ENCODE measurements around the gene SLC1A1.
"Not testable (repeated sequence)": the region's sequence is repeated elsewhere in the genome, so short reads cannot be mapped to it uniquely, and the experiment has no call there.

SLC1A1 gene

GRCh38 chr9:4507306-4508130 is 17.2 kb downstream of the SLC1A1 start:
- no peak for DNase-seq

DNA sequence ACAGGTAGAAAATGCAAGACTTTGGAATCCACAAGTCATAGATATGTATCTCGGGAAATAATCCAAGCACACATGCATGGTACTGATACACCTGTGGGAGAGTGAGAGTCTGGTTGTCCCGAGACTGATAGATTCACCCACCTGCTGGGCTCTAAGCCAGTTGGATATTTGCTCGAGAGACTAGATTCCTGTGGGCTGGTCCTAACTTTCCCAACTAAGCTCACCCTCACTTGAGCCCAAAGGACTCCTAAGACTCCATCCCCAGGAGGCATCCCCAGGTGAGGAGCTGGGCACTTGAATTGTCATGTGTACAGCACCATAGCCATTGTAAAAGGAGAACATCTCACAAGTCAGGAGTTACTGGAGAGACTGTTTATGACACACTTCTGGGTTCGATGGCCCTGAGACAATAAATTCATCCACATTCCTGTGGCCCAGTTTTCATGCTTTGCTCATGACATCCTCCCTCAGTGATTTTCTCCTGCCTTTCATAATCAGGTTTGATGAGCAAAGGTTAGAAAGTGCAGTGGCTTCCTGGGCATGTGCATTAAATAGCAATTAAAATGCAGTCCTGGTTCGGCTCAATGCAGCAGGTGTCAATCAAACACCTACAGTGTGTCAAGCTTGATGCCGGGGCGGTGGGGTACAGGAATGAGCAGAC is 18.1 kb downstream of the SLC1A1 start:
- DNase-seq = no peak

DNA sequence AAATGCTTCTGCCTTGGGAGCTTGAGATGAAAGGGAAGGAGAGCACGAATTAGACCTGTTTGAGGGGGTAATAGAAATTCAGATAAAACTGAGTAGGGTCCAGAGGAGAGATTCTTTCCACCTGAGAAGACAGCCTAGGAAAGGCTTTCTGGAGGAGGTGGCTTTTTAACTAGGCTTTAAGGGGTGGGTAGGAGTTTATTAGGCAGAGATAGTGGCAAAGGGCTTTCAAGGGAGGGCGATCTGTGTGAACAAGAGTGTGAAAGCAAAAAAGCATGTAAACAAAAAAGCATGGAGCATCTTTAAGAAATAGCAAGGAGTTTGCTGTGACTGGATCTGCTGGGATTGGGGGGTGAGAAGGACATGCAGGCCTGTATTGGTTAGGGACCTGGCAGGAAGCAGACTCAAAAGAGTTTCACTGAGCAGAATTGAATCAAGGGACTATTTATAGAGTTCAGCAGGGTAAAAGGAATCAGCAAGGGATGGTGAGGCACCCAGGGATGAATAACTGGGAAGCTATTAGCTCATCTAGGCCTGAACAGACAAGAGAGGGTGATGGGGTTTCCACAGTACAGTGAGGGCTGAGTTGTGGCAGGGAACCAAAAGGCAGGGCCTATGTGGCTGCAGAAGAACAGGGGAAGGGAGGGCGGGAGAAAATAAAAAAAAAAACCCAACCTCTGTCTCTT is 18.8 kb downstream of the SLC1A1 start:
- no peak for DNase-seq

DNA sequence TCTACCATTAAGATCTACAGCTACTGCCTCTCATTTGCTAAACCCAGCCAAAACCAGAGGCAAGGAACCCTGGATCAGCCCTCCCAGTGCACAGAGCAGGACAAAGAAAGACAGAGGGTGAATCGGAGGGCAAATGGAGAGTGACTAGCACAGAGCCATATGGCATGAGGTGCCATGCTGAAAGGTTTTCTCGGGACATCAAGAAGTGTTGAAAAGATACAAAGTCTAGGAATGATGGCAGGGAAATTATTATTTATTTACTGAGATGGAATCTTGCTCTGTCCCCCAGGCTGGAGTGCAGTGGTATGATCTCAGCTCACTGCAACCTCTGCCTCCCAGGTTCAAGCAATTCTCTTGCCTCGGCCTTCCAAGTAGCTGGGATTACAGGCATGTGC is 19.3 kb downstream of the SLC1A1 start:
- DNase-seq = no peak

- no peak for DNase-seq
Measured at GRCh38 chr9:4510546-4511322, 20.5 kb downstream of the SLC1A1 start.

- no peak for DNase-seq
Measured at GRCh38 chr9:4514252-4515128, 24.2 kb downstream of the SLC1A1 start.

DNA sequence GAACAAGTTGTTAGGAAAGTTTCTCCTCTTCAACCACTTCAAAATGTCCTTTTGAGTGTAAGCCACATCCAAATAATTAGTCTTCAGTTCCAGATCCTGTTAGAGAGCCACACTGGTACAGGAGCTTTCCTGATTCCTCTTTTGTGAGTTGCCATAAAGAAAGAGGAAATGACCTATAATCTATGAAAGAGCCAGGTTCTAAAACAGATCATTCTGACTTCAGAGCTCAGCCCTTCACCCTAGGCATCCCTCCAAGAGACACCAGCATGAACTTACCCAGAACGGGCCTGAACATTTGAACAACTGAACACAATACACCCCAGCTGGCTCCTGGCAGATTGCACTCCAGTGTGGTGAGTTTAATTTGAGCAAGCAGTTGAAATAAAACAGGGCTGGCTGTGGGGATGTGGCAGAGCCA is 25.7 kb downstream of the SLC1A1 start:
- DNase-seq = no peak

- DNase-seq = no peak
Measured at GRCh38 chr9:4517274-4517673, 27.0 kb downstream of the SLC1A1 start.

- DNase-seq = no peak
Measured at GRCh38 chr9:4519604-4520003, 29.3 kb downstream of the SLC1A1 start.

DNA sequence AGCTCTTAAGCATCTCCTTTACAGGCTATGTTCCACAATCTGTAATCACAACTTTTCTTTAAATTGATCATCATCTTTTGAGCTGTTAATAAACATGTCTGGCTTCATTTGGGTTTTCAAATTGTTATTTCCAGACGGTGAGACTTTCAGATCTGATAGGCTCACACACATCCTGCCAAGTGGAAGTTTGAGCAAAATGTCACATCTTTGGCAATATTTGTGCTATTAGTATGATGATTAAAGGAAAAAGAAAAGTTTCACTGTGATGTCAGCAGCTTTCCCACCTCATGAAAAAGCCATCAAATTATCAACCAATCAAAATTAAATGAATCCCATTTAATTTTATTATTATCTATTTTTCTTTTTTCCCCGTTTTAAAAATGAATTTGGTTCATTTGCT is 29.8 kb downstream of the SLC1A1 start:
- no peak for DNase-seq

GRCh38 chr9:4530375-4530774 is 40.1 kb downstream of the SLC1A1 start:
- DNase-seq = peak; percentile 79

DNA sequence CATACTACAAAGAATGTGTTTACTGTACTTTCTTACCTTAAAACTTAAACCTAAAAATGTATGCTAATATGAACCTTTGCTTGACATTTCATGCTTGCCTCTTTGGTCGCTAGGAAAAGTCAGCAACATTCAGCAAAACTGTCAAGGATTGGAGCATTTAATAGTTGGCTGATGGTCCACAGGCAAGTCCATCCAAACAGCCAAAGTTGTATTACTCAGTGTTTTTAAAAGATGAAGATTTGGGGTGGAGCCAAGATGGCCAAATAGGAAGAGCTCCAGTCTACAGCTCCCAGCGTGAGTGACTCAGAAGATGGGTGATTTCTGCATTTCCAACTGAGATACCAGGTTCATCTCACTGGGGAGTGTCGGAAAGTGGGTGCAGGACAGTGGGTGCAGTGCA is 40.6 kb downstream of the SLC1A1 start:
- peak; percentile 20 for DNase-seq

DNA sequence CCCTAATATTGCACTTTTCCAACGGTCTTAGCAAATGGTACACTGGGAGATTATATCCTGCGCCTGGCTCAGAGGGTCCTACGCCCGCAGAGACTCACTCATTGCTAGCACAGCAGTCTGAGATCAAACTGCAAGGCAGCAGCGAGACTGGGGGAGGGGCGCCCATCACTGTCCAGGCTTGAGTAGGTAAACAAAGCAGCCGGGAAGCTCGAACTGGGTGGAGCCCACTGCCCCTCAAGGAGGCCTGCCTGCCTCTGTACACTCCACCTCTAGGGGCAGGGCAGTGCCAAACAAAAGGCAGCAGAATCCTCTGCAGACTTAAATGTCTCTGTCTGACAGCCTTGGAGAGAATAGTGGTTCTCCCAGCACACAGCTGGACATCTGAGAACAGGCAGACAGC is 41.1 kb downstream of the SLC1A1 start:
- DNase-seq = peak; percentile 8

DNA sequence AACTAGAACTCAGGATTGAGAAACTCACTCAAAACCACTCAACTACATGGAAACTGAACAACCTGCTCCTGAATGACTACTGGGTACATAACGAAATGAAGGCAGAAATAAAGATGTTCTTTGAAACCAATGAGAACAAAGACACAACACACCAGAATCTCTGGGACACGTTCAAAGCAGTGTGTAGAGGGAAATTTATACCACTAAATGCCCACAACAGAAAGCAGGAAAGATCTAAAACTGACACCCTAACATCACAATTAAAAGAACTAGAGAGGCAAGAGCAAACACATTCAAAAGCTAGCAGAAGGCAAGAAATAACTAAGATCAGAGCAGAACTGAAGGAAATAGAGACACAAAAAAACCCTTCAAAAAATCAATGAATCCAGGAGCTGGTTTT is 43.6 kb downstream of the SLC1A1 start:
- DNase-seq = not testable (repeated sequence)

GRCh38 chr9:4536196-4536595 is 45.9 kb downstream of the SLC1A1 start:
- DNase-seq = not testable (repeated sequence)

- no peak for DNase-seq
Measured at GRCh38 chr9:4537581-4537980, 47.3 kb downstream of the SLC1A1 start.

- DNase-seq = no peak
Measured at GRCh38 chr9:4538107-4538506, 47.8 kb downstream of the SLC1A1 start.

DNA sequence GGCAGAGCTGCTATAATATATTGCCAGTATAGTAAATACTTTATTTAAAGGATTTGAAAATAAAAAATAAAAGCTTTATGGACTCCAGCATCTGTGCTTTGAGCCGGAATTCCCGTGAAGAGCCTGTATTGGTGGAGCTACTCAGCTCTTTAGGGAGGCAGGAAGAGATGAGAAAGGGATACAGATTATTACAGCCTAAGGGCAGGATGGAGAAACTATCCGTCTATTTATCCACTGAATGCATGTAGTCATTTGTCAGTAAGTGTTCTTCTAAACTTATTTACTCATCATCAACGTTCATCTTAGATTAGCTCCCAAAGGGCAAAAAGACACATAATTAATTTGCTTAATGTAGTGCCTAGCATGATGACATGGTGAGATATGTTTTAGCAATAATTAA is 48.4 kb downstream of the SLC1A1 start:
- no peak for DNase-seq

GRCh38 chr9:4540425-4540824 is 50.2 kb downstream of the SLC1A1 start:
- DNase-seq = no peak

DNA sequence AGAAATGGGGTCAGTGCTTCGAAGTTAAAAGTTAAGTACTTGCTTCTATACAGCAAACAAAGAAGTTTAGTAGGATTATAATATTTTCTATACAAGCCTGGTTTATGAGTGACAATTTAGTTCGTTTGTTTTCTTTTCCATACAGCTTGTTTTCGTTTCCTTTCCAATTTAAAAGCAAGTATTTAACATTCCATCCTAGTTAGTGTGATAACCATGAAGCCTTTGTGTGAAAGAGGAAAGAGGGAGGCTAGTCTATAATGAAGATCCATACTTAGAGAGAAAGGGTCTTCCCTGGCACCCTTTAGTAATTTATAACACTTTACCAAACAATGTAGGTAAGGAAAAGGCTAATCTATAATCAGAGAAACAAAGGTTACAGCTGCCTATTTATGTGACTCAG is 51.0 kb downstream of the SLC1A1 start:
- DNase-seq = no peak

GRCh38 chr9:4541856-4542255 is 51.6 kb downstream of the SLC1A1 start:
- no peak for DNase-seq

DNA sequence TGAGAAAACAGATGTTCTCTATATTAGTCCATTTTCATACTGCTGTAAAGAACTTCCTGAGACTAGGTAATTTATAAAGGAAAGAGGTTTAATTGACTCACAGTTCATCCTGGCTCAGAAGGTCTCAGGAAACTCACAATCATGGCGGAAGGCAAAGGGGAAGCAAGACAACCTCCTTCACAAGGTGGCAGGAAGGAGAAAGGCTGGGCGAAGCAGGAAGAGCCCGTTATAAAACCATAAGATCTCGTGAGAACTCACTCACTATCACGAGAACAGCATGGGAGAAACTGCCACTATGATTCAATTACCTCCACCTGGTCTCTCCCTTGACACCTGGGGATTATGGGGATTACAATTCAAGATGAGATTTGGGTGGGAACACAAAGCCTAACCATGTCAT is 54.4 kb downstream of the SLC1A1 start:
- not testable (repeated sequence) for DNase-seq

All from DMS53 (cell line).